NK-92 (cell line): ENCODE results near the gene GSTM4.
"Not testable (repeated sequence)": the region's sequence is repeated elsewhere in the genome, so short reads cannot be mapped to it uniquely, and the experiment has no call there.

Source experiments
- DNase-seq: peaks from one replicate; lab custom pipeline; 2025; ENCODE audit not compliant: unreplicated experiment; lab: John Stamatoyannopoulos, UW

Gene GSTM4

GRCh38 chr1:109660691-109661026 is 4.8 kb downstream of the GSTM4 start:
- not testable (repeated sequence) for DNase-seq

GRCh38 chr1:109661391-109661790 is 5.5 kb downstream of the GSTM4 start:
- DNase-seq, result no peak

GRCh38 chr1:109664671-109665070 is 8.8 kb downstream of the GSTM4 start:
- DNase-seq, result no peak

GRCh38 chr1:109667452-109668122 is 11.7 kb downstream of the GSTM4 start, which contains the start of gene GSTM2:
GSTM2 (plus strand) TSS chr1:109668057; CDS start chr1:109668116, 59 bp downstream.
- DNase-seq, result no peak

GRCh38 chr1:109668123-109668775 is 12.3 kb downstream of the GSTM4 start:
- no peak for DNase-seq

- DNase-seq, result no peak
Observed at GRCh38 chr1:109669246-109669948, 13.5 kb downstream of the GSTM4 start.

- DNase-seq, result not testable (repeated sequence)
Observed at GRCh38 chr1:109669949-109670302, 14.0 kb downstream of the GSTM4 start.

- no peak for DNase-seq
Observed at GRCh38 chr1:109671067-109671466, 15.2 kb downstream of the GSTM4 start.

- DNase-seq, result not testable (repeated sequence)
Observed at GRCh38 chr1:109673861-109674260, 18.0 kb downstream of the GSTM4 start.

- not testable (repeated sequence) for DNase-seq
Observed at GRCh38 chr1:109676683-109677381, 20.9 kb downstream of the GSTM4 start.

GRCh38 chr1:109677459-109677858 is 21.6 kb downstream of the GSTM4 start:
- DNase-seq, result no peak

GRCh38 chr1:109678637-109679036 is 22.7 kb downstream of the GSTM4 start:
- not testable (repeated sequence) for DNase-seq

GRCh38 chr1:109684777-109685176 is 28.9 kb downstream of the GSTM4 start:
- DNase-seq, result not testable (repeated sequence)

- not testable (repeated sequence) for DNase-seq
Observed at GRCh38 chr1:109685399-109685798, 29.5 kb downstream of the GSTM4 start.

GRCh38 chr1:109685890-109686289 is 30.0 kb downstream of the GSTM4 start:
- not testable (repeated sequence) for DNase-seq

GRCh38 chr1:109687109-109687508 is 31.2 kb downstream of the GSTM4 start:
- DNase-seq, result not testable (repeated sequence)

GRCh38 chr1:109687641-109688499 is 32.0 kb downstream of the GSTM4 start, which contains the start of gene GSTM1:
GSTM1 (plus strand) TSS chr1:109687817; CDS start chr1:109687874, 57 bp downstream.
- no peak for DNase-seq

GRCh38 chr1:109689844-109690405 is 34.0 kb downstream of the GSTM4 start:
- DNase-seq, result no peak

GRCh38 chr1:109691759-109692158 is 35.9 kb downstream of the GSTM4 start:
- DNase-seq, result no peak

GRCh38 chr1:109694400-109694799 is 38.5 kb downstream of the GSTM4 start:
- DNase-seq, result not testable (repeated sequence)
